ENCODE measurements around the gene STAM.

The STAM gene

DNA sequence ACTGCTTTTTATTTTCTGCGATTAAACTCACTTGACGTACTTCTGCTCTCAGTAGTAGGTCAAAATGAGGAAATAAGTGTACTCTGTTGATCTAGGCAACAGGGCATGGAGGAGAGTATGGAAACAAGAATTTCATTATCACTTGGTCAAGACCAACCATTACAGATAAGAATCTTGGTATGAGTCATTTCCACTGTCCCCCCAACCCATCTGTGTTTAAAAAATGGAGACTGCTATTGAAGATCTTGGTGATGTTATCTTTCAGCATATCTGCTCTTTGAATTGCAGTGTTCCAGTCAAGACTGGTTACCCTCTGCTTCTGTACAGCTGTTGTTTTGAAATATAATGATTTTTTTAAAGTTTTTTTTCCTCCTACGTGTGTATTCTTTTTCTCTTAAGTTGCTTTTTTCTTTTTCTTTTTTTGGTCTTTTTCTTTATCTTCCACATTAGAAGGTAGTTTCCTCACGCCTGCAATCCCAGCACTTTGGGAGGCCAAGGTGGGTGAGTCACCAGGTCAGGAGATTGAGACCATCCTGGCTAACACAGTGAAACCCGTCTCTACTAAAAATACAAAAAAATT lies 11.7 kb downstream of the STAM start:
- Mint-ChIP-seq H3K4me1 (peaks cover 77% of the 10 kb centered on the region), H3K4me3 (peak overlapping the region; percentile 24), H3K27me3 (no peaks in the 10 kb centered on the region), H3K27ac (peak overlapping the region; percentile 74), H3K9me3 (peaks cover 24% of the 10 kb centered on the region), H3K36me3 (ENCODE audit: low read depth) (peaks cover 52% of the 10 kb centered on the region)
- ATAC-seq: peak; percentile 83
- no peak for DNase-seq

GRCh38 chr10:17657103-17657500 lies 13.2 kb downstream of the STAM start:
- peaks cover 53% of the 10 kb centered on the region for H3K36me3 Mint-ChIP-seq (ENCODE audit: low read depth)
- DNase-seq (no peak), ATAC-seq (no peak)
- H3K4me3 Mint-ChIP-seq: no peak overlapping the region
- H3K27me3 Mint-ChIP-seq: no peaks in the 10 kb centered on the region
- H3K27ac Mint-ChIP-seq: no peak overlapping the region
- H3K4me1 Mint-ChIP-seq: peaks cover 77% of the 10 kb centered on the region
- peaks cover 24% of the 10 kb centered on the region for H3K9me3 Mint-ChIP-seq

DNA sequence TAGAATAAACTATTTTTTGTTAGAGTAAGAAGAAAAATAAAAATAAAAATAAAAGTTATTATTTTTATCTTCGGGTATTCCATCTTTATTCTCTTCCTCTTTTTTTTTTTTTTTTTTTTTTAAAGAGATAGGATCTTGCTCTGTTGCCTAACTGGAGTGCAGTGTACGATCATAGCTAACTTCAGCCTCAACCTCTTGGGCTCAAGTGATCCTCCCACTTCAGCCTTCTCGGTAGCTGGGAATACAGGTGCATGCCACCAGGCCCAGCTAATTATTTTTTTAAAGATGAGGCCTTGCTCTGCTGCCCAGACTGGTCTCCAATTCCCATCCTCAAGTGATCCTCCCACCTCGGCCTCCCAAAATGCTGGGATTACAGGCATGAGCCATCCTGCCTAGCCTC lies 15.4 kb downstream of the STAM start:
- no peak for ATAC-seq
- H3K9me3 Mint-ChIP-seq: peaks cover 12% of the 10 kb centered on the region
- peaks cover 46% of the 10 kb centered on the region for H3K36me3 Mint-ChIP-seq (ENCODE audit: low read depth)
- H3K27me3 Mint-ChIP-seq: no peaks in the 10 kb centered on the region
- no peak overlapping the region for H3K27ac Mint-ChIP-seq
- no peak overlapping the region for H3K4me3 Mint-ChIP-seq
- DNase-seq: no peak
- H3K4me1 Mint-ChIP-seq: peaks cover 75% of the 10 kb centered on the region

GRCh38 chr10:17660921-17661320 lies 17.0 kb downstream of the STAM start:
- DNase-seq: no peak
- Mint-ChIP-seq H3K27me3 (no peaks in the 10 kb centered on the region), H3K4me1 (peaks cover 62% of the 10 kb centered on the region), H3K27ac (no peak overlapping the region), H3K9me3 (peaks cover 5% of the 10 kb centered on the region), H3K4me3 (no peak overlapping the region), H3K36me3 (ENCODE audit: low read depth) (peaks cover 36% of the 10 kb centered on the region)
- ATAC-seq: no peak

GRCh38 chr10:17661510-17661909 lies 17.6 kb downstream of the STAM start:
- DNase-seq (no peak), ATAC-seq (no peak)
- Mint-ChIP-seq H3K9me3 (peaks cover 5% of the 10 kb centered on the region), H3K4me3 (no peak overlapping the region), H3K27me3 (no peaks in the 10 kb centered on the region), H3K36me3 (ENCODE audit: low read depth) (peaks cover 32% of the 10 kb centered on the region), H3K27ac (no peak overlapping the region), H3K4me1 (peaks cover 58% of the 10 kb centered on the region)

DNA sequence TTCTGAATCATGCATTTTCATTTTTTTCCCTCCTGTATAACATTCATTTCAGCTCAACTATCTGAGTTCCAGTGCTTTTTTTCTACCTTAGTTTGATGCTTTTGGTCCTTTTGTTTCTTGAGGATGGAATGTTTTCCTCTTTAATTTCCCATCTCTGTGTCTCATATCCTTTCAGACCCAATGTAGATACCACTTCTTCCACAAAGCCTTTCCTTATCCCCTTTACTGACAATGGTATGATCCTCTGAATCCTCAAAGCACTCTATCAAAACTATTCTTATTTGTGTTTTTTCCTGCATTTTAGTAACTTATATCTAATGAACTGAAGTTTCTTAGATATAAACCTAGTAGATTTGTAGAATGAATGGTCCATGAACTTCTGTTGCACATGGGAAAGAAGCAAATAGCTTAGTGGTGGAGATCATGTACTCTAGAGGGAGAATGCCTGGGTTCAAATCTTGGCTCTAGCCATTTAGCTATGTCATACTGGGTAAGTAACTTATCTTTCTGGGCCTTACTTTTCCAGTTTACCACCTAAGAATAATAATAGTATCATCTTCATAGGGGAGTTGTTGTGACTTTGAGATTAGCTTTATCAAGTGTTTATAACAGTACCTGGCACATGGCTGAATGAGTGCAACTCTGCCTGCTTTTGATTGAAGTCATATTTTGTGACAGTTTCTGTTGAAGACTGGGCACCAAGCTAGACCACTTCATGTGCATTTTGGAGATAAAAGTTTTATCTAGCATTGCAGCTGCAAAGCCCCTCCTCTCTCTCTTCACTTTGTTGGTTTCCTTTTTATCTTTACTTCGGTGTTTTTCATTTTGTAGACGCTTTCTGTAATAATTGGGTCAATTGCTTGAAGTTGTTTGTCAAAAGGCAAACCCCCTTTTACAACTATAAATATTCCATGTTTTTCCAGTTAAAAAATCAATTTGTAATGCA lies 18.5 kb downstream of the STAM start:
- DNase-seq: no peak
- ATAC-seq: no peak
- Mint-ChIP-seq H3K4me1 (peaks cover 51% of the 10 kb centered on the region), H3K4me3 (peak overlapping the region; percentile 1), H3K27me3 (no peaks in the 10 kb centered on the region), H3K36me3 (ENCODE audit: low read depth) (peaks cover 34% of the 10 kb centered on the region), H3K9me3 (peaks cover under 1% of the 10 kb centered on the region), H3K27ac (no peak overlapping the region)

DNA sequence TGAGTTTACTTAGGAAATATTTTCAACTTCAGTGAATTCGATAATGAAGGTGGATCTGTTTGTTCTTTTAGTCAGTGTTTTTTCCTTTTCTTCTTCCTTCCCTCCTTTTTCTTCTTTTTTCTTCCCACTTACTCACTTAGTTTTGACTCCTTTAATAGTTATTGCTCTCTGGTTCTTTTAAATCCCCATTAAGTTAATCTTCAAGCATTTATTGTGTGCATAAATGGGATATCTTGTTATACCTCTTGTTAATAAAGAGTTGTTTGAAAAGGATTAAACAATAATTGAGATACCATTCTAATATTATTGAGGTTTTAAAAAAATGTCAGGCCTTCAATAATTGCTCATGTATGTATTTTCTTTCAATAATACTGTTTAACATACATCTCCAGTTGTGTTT lies 19.5 kb downstream of the STAM start:
- H3K4me1 Mint-ChIP-seq: peaks cover 52% of the 10 kb centered on the region

GRCh38 chr10:17665747-17666146 lies 21.8 kb downstream of the STAM start:
- H3K4me3 Mint-ChIP-seq: no peak overlapping the region

More for the DNA sequence above, 19.5 kb downstream of the STAM start:
- H3K36me3 Mint-ChIP-seq (ENCODE audit: low read depth): peaks cover 31% of the 10 kb centered on the region
- H3K27me3 Mint-ChIP-seq: no peaks in the 10 kb centered on the region
- peak overlapping the region; percentile 14 for H3K27ac Mint-ChIP-seq
- H3K9me3 Mint-ChIP-seq: no peaks in the 10 kb centered on the region
- DNase-seq: no peak
- no peak for ATAC-seq
- no peak overlapping the region for H3K4me3 Mint-ChIP-seq

DNA sequence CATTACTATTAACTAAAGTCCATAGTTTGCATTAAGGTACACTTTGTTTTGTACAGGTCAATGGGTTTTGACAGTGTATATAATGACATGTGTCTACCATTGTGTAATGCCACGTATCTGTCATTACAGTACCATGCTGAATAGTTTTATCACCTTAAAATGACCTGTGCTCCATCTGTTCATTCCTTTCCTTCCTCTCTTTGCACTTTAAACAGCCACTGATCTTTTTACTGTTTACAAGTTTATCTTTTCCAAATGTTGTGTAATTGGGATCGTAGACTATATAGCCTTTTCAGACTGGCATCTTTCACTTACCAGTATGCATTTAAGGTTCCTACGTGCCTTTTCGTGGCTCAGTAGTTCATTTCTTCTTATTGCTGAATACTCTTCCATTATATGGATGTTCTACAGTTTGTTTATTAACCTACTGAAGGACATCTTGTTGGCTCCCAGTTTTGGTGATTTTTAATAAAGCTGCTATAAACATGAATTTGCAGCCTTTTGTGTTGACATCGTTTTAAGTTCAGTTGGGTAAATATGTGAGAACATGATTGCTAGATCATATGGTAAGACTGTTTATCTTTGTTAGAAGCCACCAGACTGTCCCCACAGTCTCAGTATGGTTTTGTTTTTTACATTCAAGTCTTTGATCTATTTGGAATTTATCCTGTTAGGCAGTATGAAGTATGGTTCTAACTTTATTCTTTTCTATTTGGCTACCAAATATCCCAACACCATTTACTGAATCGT lies 24.7 kb downstream of the STAM start:
- no peak for ATAC-seq
- Mint-ChIP-seq H3K27me3 (no peaks in the 10 kb centered on the region), H3K4me3 (peak overlapping the region; percentile 30), H3K36me3 (ENCODE audit: low read depth) (peaks cover 12% of the 10 kb centered on the region), H3K27ac (peak overlapping the region; percentile 86), H3K9me3 (no peaks in the 10 kb centered on the region), H3K4me1 (peaks cover 53% of the 10 kb centered on the region)
- DNase-seq: no peak

More at GRCh38 chr10:17665747-17666146, 21.8 kb downstream of the STAM start:
- Mint-ChIP-seq H3K27me3 (no peaks in the 10 kb centered on the region), H3K9me3 (no peaks in the 10 kb centered on the region), H3K27ac (no peak overlapping the region), H3K36me3 (ENCODE audit: low read depth) (peaks cover 32% of the 10 kb centered on the region), H3K4me1 (peaks cover 64% of the 10 kb centered on the region)
- no peak for ATAC-seq
- no peak for DNase-seq

- H3K4me1 Mint-ChIP-seq: peaks cover 56% of the 10 kb centered on the region
- H3K36me3 Mint-ChIP-seq (ENCODE audit: low read depth): peaks cover 12% of the 10 kb centered on the region
- peak overlapping the region; percentile 74 for H3K4me3 Mint-ChIP-seq
- DNase-seq: peak; percentile 38
- no peaks in the 10 kb centered on the region for H3K27me3 Mint-ChIP-seq
- H3K27ac Mint-ChIP-seq: peak overlapping the region; percentile 86
- ATAC-seq: peak; percentile 58
- H3K9me3 Mint-ChIP-seq: no peaks in the 10 kb centered on the region
These were observed 25.4 kb downstream of the STAM start for GRCh38 chr10:17669185-17669872.

DNA sequence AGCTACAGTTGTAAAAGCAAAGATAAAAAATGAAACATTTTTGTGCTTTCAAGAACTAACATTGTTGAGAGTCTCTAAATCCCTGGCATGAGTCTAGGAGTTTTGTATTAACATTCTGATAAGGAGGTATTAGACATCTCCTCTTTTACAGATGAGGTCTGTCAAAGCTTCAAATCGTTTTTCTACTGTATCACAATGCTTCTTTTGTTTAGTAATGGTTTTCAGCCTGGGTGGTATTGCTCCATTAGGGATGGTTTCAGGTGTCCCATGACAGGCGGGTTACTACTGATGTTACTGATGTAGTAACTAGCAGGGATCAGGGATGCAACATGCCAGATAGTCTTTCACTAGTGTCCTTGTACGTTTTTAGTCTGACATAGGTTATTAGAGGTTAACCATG lies 27.4 kb downstream of the STAM start:
- Mint-ChIP-seq H3K27ac (no peak overlapping the region), H3K9me3 (no peaks in the 10 kb centered on the region), H3K4me3 (no peak overlapping the region), H3K36me3 (ENCODE audit: low read depth) (peaks cover 12% of the 10 kb centered on the region), H3K4me1 (peaks cover 67% of the 10 kb centered on the region), H3K27me3 (no peaks in the 10 kb centered on the region)
- ATAC-seq (no peak), DNase-seq (no peak)

DNA sequence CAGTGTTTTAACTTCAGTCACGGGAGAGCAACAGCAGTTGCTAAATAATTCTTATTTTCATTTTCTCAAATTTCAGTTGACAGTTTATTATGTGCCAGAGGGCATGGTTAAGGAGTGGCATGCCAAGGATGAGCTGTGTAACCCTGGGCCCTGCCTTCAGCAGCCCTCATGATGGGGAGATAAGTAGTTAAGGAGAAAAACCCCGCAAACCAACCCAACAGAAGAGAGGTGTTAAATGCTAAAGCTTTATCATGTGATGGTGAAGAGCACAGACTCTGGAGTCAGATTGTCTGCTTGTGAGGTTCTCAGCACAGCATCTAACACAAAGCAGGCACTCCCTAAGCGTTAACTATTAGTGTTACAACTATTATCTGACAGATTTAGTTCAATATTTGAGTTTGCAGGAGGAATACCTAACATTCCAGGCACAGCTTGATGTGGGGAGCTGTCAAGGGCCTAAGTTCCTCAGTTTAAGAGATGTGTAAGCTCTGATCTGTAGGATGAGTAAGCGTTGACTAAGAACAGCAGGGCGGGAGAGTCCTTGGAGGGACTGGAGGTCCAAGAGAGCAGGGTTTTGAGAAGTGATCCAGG lies 29.6 kb downstream of the STAM start:
- Mint-ChIP-seq H3K9me3 (no peaks in the 10 kb centered on the region), H3K36me3 (ENCODE audit: low read depth) (peaks cover 7% of the 10 kb centered on the region), H3K27ac (peak overlapping the region; percentile 10), H3K4me3 (no peak overlapping the region), H3K4me1 (peaks cover 56% of the 10 kb centered on the region), H3K27me3 (no peaks in the 10 kb centered on the region)
- peak; percentile 66 for ATAC-seq
- DNase-seq: no peak

GRCh38 chr10:17674566-17674965 lies 30.6 kb downstream of the STAM start:
- peaks cover 54% of the 10 kb centered on the region for H3K4me1 Mint-ChIP-seq
- peaks cover 13% of the 10 kb centered on the region for H3K36me3 Mint-ChIP-seq (ENCODE audit: low read depth)
- ATAC-seq (no peak), DNase-seq (no peak)
- H3K4me3 Mint-ChIP-seq: no peak overlapping the region
- no peaks in the 10 kb centered on the region for H3K9me3 Mint-ChIP-seq
- H3K27me3 Mint-ChIP-seq: no peaks in the 10 kb centered on the region
- no peak overlapping the region for H3K27ac Mint-ChIP-seq

- peaks cover 8% of the 10 kb centered on the region for H3K36me3 Mint-ChIP-seq (ENCODE audit: low read depth)
- DNase-seq: no peak
- H3K27me3 Mint-ChIP-seq: no peaks in the 10 kb centered on the region
- H3K9me3 Mint-ChIP-seq: no peaks in the 10 kb centered on the region
- peaks cover 52% of the 10 kb centered on the region for H3K4me1 Mint-ChIP-seq
- no peak overlapping the region for H3K4me3 Mint-ChIP-seq
- no peak overlapping the region for H3K27ac Mint-ChIP-seq
- ATAC-seq: no peak
These were observed 31.7 kb downstream of the STAM start for GRCh38 chr10:17675638-17676037.

Measured in activated naive CD8-positive, alpha-beta T cell treated with anti-CD3 and anti-CD28 coated beads, Interleukin-2, amount 50 U/mL, for 24 hours (primary cell).